ENCODE measurements around the gene MOB3C.

The MOB3C gene

GRCh38 chr1:46614604-46614984 is 2.0 kb downstream of the MOB3C start:
- TF ChIP-seq CTCF (conservative IDR thresholded peaks at IDR 0.05; ENCODE audit: low read depth, low read length) = no peak
- DNase-seq (ENCODE audit: low read depth) = no peak
- H3K4me3 ChIP-seq (ENCODE audit: low read length) = no peak overlapping the region

GRCh38 chr1:46613661-46614603 is 2.7 kb downstream of the MOB3C start:
- H3K4me3 ChIP-seq (ENCODE audit: low read length) = no peak overlapping the region
- DNase-seq (ENCODE audit: low read depth) = no peak

GRCh38 chr1:46612937-46613660 is 3.5 kb downstream of the MOB3C start:
- no peak for TF ChIP-seq CTCF (conservative IDR thresholded peaks at IDR 0.05; ENCODE audit: low read depth, low read length)
- H3K4me3 ChIP-seq (ENCODE audit: low read length) = no peak overlapping the region
- DNase-seq (ENCODE audit: low read depth) = no peak

More at GRCh38 chr1:46613661-46614603, 2.7 kb downstream of the MOB3C start:
- no peak for TF ChIP-seq CTCF (conservative IDR thresholded peaks at IDR 0.05; ENCODE audit: low read depth, low read length)

GRCh38 chr1:46611691-46612221 is 4.9 kb downstream of the MOB3C start:
- no peak for DNase-seq (ENCODE audit: low read depth)
- no peak for TF ChIP-seq CTCF (conservative IDR thresholded peaks at IDR 0.05; ENCODE audit: low read depth, low read length)
- no peak overlapping the region for H3K4me3 ChIP-seq (ENCODE audit: low read length)

GRCh38 chr1:46607345-46608130 is 9.1 kb downstream of the MOB3C start:
- DNase-seq (ENCODE audit: low read depth) = no peak
- TF ChIP-seq CTCF (conservative IDR thresholded peaks at IDR 0.05; ENCODE audit: low read depth, low read length) = no peak
- H3K4me3 ChIP-seq (ENCODE audit: low read length) = no peak overlapping the region

GRCh38 chr1:46606255-46606965 is 10.2 kb downstream of the MOB3C start:
- DNase-seq (ENCODE audit: low read depth) = no peak
- TF ChIP-seq CTCF (conservative IDR thresholded peaks at IDR 0.05; ENCODE audit: low read depth, low read length) = no peak
- H3K4me3 ChIP-seq (ENCODE audit: low read length) = no peak overlapping the region

Measured in retinal pigment epithelial cell (primary cell).